ENCODE results near the gene SPINK1.
"Not testable (repeated sequence)": the region's sequence is repeated elsewhere in the genome, so short reads cannot be mapped to it uniquely, and the experiment has no call there.

The SPINK1 gene

DNA sequence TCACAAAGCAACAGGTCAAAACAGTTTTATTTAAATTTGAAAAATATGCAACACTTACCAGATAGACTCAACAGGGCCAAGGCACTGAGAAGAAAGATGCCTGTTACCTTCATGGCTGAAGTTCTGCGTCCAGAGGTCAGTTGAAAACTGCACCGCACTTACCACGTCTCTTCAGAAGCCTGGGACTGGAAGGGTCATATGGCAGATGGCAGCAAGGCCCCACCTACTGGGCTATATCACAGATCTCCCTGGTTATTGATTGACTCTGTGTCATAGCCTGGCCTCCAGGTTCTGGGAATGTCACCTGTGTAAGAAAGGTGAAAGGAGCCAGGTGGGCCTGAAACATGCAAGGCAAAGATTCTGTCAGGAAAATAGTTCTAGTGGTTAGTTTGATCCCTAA is at the start of gene SPINK1:
SPINK1 (minus strand) TSS at position 207 of the 400 bp plus-strand sequence; CDS start at position 113, 94 bp downstream.
- DNase-seq: no peak

DNA sequence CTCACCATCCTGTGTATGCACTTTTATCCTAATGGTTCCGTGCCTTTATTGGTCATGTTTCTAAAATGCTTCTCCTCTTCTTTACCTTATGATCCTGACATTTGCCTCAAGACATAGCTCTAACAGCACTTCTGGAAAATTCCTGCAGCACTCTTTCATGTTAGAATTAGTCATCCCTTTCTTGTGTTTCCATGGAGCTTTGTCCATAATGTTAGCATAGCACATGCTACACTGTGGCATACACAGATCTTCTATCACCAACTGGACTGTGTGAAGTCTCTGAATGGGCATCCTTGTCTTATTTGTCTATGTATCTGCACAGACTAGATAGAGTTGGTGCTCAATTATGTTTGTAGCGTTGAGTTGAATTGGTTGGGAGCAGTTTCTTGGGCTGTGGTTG is 49.0 kb upstream of the SPINK1 start:
- no peak for DNase-seq

- no peak for DNase-seq
These were observed 48.3 kb upstream of the SPINK1 start for GRCh38 chr5:147879784-147880183.

- no peak for DNase-seq
These were observed 46.7 kb upstream of the SPINK1 start, which contains the start of gene SCGB3A2 for GRCh38 chr5:147878066-147878759. TSS of gene SCGB3A2 (plus strand) at chr5:147878711. CDS start at chr5:147878804, 93 bp downstream.

GRCh38 chr5:147876626-147877025 is 45.2 kb upstream of the SPINK1 start:
- DNase-seq: no peak

- DNase-seq: no peak
These were observed 44.7 kb upstream of the SPINK1 start for GRCh38 chr5:147876141-147876540.

DNA sequence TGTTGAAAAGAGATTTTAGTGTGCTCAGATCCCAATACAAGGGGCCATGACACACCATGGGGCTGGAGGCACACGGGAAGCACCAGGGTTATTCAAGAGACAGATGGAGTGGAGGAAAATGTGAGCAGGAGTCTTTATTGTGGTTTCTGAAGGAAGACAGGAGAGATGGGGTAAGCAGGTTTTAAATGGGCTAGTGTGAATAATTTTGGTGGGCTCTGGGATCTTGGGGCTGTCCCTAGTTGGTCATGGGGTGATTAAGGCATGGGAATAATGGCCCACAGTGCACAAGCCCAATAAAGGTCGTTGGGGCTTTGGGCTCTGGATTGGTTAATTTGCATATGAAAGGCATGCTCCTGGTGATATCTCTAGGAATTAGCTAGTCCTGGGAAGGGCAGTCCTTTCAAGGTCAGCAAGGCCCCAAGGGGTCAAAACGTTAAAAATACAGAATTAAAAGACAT is 43.5 kb upstream of the SPINK1 start:
- DNase-seq: no peak

GRCh38 chr5:147874118-147874875 is 42.8 kb upstream of the SPINK1 start:
- not testable (repeated sequence) for DNase-seq

- not testable (repeated sequence) for DNase-seq
These were observed 41.4 kb upstream of the SPINK1 start for GRCh38 chr5:147872744-147873435.

DNA sequence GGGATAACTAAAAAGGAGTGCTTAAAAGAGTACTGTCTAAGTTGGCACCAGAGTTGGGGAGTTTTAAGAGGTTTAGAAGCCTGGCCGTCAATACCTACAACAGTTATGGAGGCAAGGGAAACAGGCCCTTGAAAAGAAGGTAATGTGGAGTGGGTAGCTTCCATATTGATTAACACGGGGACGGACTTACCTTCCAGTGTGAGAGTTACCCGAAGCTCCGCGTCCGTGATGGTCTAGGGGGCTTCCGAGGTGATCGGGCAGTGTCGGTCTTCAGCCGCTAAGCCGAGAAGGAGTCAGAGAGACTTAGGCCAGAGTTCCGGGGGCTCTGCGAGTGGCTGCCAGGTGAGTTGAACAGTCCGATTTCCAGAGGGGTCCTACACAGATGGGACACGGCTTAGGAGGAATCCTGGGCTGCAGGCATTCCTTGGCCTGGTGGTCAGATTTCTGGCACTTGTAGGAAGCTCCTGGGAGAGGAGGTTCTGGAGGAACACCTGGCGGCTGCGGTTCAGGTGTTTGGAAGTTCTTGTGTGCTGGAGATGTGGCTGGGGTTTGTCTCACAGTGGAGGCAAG is 40.6 kb upstream of the SPINK1 start:
- not testable (repeated sequence) for DNase-seq

GRCh38 chr5:147869892-147870291 is 38.4 kb upstream of the SPINK1 start:
- DNase-seq: not testable (repeated sequence)

DNA sequence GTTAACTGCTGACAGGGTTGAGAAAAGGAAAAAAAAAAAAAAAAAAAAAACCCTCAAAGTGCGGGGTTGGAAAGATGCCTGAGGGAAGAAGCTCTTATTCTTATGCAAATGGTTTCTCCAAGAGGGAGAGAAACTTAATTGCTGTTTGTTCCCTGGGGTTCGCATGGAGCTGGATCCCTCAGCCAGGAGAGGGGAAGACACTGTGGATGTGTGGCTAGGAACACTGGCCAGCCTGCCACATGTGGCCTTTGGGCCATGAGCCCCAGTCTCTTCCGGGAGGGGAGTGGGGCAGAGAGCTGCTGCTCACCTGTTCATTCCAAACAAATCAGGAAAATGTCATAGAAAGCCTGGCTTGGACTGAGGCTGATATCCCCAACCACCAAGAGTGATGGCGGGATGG is 37.6 kb upstream of the SPINK1 start:
- DNase-seq: no peak

- DNase-seq: no peak
These were observed 32.1 kb upstream of the SPINK1 start for GRCh38 chr5:147863454-147864158.

DNA sequence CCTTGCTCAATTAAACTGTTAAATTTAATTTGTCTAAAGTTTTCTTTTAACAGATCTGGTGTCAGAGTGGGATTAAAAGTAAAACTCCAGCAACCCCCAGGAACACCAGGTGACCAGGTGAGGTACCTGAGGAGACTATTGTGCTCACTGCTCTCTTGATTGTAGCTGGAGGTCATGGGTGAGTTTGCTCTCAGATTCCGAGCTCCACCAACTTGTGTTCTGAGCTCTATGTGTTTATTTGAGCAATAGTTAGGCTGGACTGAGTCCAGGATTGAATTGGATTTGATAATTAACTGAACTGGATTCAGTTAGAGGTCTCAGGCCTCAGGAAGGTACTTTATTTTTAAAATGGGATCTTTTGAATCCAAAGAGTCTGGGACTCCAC is 29.2 kb upstream of the SPINK1 start:
- DNase-seq: no peak

DNA sequence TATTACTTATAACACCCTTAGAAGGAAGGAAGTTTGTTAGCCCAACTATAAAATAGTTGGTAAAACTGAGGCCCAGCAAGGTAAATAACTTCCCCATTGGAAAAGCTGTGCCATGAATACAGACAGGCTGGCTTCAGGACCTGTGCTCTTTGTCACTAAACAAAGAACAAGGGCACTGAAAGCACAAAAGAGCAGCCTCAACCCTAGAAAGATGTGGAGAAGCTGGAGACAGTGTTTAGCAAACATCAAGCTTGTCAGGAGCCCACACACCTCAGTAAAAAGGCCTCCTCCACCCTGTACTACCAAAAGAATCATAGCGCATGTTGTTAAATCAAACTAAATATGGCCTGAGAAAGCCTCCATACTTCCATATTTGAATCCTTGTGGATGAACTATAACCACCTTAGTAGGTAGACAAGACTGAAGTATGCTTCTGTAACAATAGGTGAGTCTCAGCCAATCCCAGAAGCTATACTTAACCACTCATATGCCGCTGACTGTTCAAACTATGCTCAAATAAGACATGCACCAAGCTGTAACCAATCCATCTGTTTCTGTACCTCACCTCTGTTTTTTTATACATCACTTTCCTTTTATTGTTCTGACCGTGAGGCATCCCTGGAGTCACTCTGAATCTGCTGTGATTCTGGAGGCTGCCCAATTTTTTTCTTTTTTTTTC is 28.6 kb upstream of the SPINK1 start:
- DNase-seq: no peak

DNA sequence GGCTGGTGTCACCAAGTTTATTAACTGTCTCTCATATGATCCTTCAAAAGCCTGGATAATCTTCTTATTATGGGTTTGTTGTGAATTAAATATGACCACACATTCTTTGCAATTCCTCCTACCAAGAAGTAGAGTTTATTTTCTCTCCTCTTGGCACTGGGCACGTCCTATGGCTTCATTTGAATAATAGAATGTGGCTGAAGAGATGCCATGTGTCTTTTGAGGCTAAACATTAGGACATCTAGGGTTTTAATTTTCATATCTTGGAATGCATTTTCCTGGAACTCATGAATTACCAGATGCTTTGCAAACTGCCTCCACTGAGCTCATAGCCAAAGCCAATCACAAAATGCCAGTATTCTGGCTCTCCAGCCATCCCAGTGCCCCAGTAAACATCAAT is 27.1 kb upstream of the SPINK1 start:
- DNase-seq: no peak

DNA sequence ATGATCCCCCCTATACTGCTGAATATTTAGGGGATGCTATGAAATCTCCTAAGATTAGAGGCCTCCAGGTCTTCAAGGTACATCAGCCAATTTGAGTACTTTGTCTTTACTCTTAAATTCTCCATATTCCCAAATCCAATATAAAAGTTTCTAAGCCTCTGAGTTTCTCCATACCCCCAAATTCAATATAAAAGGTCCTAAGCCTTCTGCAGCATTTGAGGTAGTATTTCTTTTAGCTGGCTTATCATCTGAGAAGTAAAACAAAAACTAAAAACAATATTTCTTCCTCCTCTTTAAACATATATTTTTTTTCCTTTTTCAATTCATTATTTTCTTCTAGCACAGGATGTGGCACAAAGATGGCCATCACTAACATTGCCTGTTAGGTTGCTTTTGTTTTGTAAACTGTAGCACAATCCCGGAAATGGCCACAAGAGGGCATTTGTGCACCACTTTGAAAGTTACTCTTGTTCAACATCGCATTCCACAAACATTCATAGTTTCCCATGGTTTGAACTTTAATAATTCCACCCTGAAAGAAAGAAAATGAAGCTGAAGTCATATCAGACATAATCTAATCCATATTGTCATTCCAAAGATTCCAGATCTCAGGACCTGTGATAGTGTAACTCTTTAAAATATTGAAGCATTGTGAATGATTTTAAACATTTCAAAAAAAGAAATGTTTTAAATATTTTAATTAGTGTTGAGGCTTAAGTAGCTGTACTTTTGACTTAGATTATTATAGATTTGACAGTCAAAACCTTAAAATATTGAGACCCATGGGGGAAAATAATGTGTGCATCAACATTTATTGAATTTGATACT is 26.0 kb upstream of the SPINK1 start:
- peak; percentile 47 for DNase-seq

GRCh38 chr5:147856801-147857200 is 25.3 kb upstream of the SPINK1 start:
- DNase-seq: no peak

DNA sequence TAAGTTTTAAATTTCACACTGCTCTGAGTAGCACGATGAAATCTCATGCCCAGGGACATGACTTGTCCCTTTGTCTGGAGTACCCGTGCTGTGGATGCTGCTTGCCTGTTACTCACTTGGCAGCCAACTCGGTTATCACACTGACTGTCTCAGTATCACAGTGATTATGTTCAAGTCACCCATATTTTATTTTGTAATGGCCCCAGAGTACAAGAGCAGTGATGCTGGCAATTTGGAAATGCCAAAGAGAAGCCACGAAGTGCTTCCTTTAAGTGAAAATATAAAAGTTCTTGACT is 24.3 kb upstream of the SPINK1 start:
- no peak for DNase-seq

GRCh38 chr5:147854894-147855773 is 23.7 kb upstream of the SPINK1 start:
- no peak for DNase-seq

Data from CD4-positive, alpha-beta T cell treated with Interleukin-21 for 1 hour (primary cell).